HFFc6 (cell line): ENCODE data around the gene STAT4. TPM values are rescaled to one million over a fixed set of nuclear protein-coding genes. Genes with fewer than 3 reads are reported as not detected.
A peak's percentile ranks its signal among the peaks of the same experiment; 100 is the strongest.

Experiments used
- DNase-seq: peaks from one replicate; pipeline ENCODE4 v3.0.0-alpha.2; 2018
- H3K27ac Mint-ChIP-seq: 2 replicates; pipeline ENCODE4 v1.8.0; 2020; ENCODE audit warnings: mild to moderate bottlenecking, mixed read lengths
- H3K27me3 Mint-ChIP-seq: 2 replicates; pipeline ENCODE4 v1.8.0; 2021; ENCODE audit warnings: mild to moderate bottlenecking, moderate library complexity, mixed read lengths; ENCODE audit not compliant: insufficient read depth
- H3K36me3 Mint-ChIP-seq: 2 replicates; pipeline ENCODE4 v1.8.0; 2021; ENCODE audit warnings: low read depth, mixed read lengths
- H3K4me1 Mint-ChIP-seq: 2 replicates; pipeline ENCODE4 v1.8.0; 2020; ENCODE audit warnings: low read depth, mixed read lengths
- H3K4me3 Mint-ChIP-seq: 2 replicates; pipeline ENCODE4 v1.8.0; 2020; ENCODE audit warnings: mild to moderate bottlenecking, moderate library complexity, mixed read lengths
- H3K9me3 Mint-ChIP-seq: 2 replicates; pipeline ENCODE4 v1.8.0; 2020; ENCODE audit warnings: mild to moderate bottlenecking, mixed read lengths
- CTCF ChIP-seq: fragments of 200-600 bp; sonication (generic); IDR thresholded peaks from 2 replicates; pipeline ENCODE4 v1.5.0; 2021; ENCODE audit warnings: antibody characterized with exemption, mild to moderate bottlenecking
- total RNA-seq, 6 experiments: library from RNA; stranded (reverse); fragmentation: NEBNext Ultra II Directional; extraction: Animal tissue kit (Norgen Biotek cat#: 25700); gene quantifications; 2 replicates in 1 of 6; 3 replicates in 5 of 6; pipeline ENCODE4 v1.2.3, GENCODE V29; 2021

The STAT4 gene
- total RNA-seq, 6 experiments from 2014 or later, result 0.31 to 1.1 (median 0.47) TPM

GRCh38 chr2:191030521-191031154, 120.2 kb downstream of the STAT4 start:
- no peak for DNase-seq
- no peaks in the 10 kb centered on the region for H3K27me3 Mint-ChIP-seq
- no peak overlapping the region for H3K27ac Mint-ChIP-seq
- H3K4me3 Mint-ChIP-seq, result no peak overlapping the region
- TF ChIP-seq CTCF, result peak; percentile 78
- no peaks in the 10 kb centered on the region for H3K36me3 Mint-ChIP-seq
- peaks cover 42% of the 10 kb centered on the region for H3K4me1 Mint-ChIP-seq
- no peaks in the 10 kb centered on the region for H3K9me3 Mint-ChIP-seq

DNA sequence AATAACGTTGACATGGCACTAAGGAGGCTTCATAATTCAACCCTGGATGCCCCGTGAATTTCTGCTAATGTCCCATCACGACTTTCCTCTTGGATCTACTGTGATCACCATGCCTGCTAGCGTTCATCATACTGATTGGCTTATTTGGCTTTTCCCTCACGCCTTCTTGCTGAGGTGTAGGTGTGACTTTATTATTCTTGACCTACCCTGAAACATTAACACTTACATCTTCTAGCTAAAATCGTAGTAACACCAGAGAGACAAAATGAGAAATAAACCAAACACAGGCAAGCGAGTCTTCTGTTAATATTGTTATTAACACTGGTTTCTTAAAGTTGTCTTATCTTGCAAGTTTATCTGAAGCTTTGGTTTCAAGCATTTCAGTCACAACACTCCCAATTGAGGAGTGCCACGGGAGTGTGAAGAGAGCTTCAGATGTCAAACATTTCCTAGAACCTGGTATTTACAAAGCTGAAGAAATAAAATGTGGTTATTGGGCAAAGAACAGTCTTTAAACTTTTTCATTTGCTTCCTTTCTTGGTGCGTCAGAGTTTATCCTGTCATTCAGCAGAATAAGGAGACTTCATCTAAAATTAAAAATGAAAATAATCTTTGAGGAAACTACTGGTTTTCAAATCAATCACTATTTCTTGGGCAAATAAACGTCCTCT, 121.4 kb downstream of the STAT4 start:
- no peaks in the 10 kb centered on the region for H3K36me3 Mint-ChIP-seq
- H3K27me3 Mint-ChIP-seq, result no peaks in the 10 kb centered on the region
- H3K4me3 Mint-ChIP-seq, result no peak overlapping the region
- no peak overlapping the region for H3K27ac Mint-ChIP-seq
- DNase-seq, result no peak
- H3K9me3 Mint-ChIP-seq, result no peaks in the 10 kb centered on the region
- H3K4me1 Mint-ChIP-seq, result peaks cover 37% of the 10 kb centered on the region
- no peak for TF ChIP-seq CTCF

DNA sequence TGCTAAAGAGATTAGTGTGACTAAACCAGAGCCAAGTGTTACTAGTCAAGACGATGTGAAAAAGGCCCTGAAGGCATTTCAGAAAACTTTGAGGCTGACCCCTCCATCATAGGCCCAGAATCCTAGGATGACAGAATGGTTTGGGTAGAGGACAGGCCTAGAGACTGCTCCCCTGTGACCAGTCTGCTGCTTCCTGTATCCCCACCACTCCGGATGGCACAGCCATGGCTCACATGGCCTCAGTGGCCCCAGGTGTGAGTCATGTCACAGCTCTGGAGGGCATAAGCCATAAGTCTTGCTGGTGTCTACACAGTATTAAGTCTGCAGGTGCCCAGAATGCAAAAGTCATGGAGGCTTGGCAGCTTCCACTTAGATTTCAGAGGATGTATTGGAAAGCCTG, 124.4 kb downstream of the STAT4 start:
- TF ChIP-seq CTCF, result no peak
- no peak for DNase-seq
- Mint-ChIP-seq H3K9me3 (no peaks in the 10 kb centered on the region), H3K36me3 (no peaks in the 10 kb centered on the region), H3K27me3 (no peaks in the 10 kb centered on the region), H3K4me3 (no peak overlapping the region), H3K4me1 (peaks cover 18% of the 10 kb centered on the region), H3K27ac (no peak overlapping the region)

GRCh38 chr2:191025135-191025534, 125.7 kb downstream of the STAT4 start:
- H3K27me3 Mint-ChIP-seq, result no peaks in the 10 kb centered on the region
- TF ChIP-seq CTCF, result no peak

DNA sequence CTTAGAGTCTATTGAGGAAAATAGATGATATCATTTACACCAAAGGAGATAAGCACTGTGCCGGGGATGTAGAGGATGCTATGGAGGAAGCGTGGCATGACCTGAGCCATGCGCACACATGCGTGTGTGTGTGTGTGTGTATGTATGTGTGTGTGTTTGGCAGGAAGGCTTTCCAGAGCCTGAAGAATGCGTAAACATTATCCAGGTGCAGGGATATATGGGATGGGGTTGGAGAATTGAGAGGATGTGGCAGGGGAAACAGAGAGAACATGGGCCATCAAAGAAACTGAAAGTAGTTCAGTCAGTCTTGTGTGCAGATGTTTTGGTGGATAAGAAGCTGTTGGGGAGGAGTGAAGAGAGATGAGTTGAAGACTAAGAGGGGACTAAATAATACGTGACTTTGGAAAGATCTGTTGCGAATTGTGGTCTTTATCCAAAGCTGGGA, 127.5 kb downstream of the STAT4 start:
- Mint-ChIP-seq H3K4me3 (no peak overlapping the region), H3K36me3 (no peaks in the 10 kb centered on the region), H3K4me1 (peaks cover 21% of the 10 kb centered on the region), H3K27me3 (no peaks in the 10 kb centered on the region), H3K9me3 (no peaks in the 10 kb centered on the region), H3K27ac (no peak overlapping the region)
- TF ChIP-seq CTCF, result no peak
- DNase-seq, result no peak

More at GRCh38 chr2:191025135-191025534, 125.7 kb downstream of the STAT4 start:
- Mint-ChIP-seq H3K4me1 (peaks cover 9% of the 10 kb centered on the region), H3K4me3 (no peak overlapping the region), H3K36me3 (no peaks in the 10 kb centered on the region), H3K9me3 (no peaks in the 10 kb centered on the region), H3K27ac (no peak overlapping the region)
- no peak for DNase-seq
